Keratinocyte (primary cell): ENCODE measurements around the gene CHID1. TPM values are rescaled to one million over a fixed set of nuclear protein-coding genes. Genes with fewer than 3 reads are reported as not detected.

Source experiments
- DNase-seq: peaks from one replicate; pipeline ENCODE4 v3.0.0-alpha.2; 2011; ENCODE audit warnings: low read depth, missing footprints, low spot score
- FAIRE-seq: peaks from 2 replicates; lab custom pipeline; 2011; peaks lifted over from hg19 to GRCh38; lab: Jason Lieb, UNC
- H2AFZ ChIP-seq: 2 replicates; pipeline ENCODE4 v1.6.0; 2012; ENCODE audit warnings: low read length, control low read depth, inconsistent platforms; ENCODE audit not compliant: control insufficient read depth
- H3K27ac ChIP-seq: 2 replicates; pipeline ENCODE4 v1.5.1; 2011; ENCODE audit warnings: low read length; ENCODE audit not compliant: control insufficient read depth, insufficient read depth
- H3K27me3 ChIP-seq: 3 replicates; pipeline ENCODE4 v1.6.0; 2011; ENCODE audit warnings: low read length; ENCODE audit not compliant: control insufficient read depth, insufficient read depth; ENCODE audit errors: extremely low read depth
- H3K36me3 ChIP-seq, 2 experiments: 2 replicates in 1 of 2; 3 replicates in 1 of 2; pipeline ENCODE4 v1.5.1; 2011; ENCODE audit warnings: low read length in 2 of 2, mild to moderate bottlenecking in 1 of 2; ENCODE audit not compliant: control insufficient read depth in 2 of 2, insufficient read depth in 2 of 2; ENCODE audit errors: extremely low read depth in 1 of 2
- H3K4me1 ChIP-seq: 3 replicates; pipeline ENCODE4 v1.5.1; 2011; ENCODE audit warnings: low read length; ENCODE audit not compliant: control insufficient read depth, insufficient read depth; ENCODE audit errors: extremely low read depth
- H3K4me2 ChIP-seq: 3 replicates; pipeline ENCODE4 v1.6.0; 2011; ENCODE audit warnings: low read depth, low read length; ENCODE audit not compliant: control insufficient read depth, insufficient read depth; ENCODE audit errors: extremely low read depth
- H3K4me3 ChIP-seq, 3 experiments: fragments of 200-600 bp in 1 of 3; sonication (generic) in 1 of 3; 2 replicates in 2 of 3; 3 replicates in 1 of 3; pipeline ENCODE4 v1.5.1; 2011 to 2016; ENCODE audit warnings: low read length in 3 of 3, mild to moderate bottlenecking in 3 of 3, control low read depth in 2 of 3, inconsistent platforms in 1 of 3, low read depth in 1 of 3, mixed read lengths in 1 of 3, mixed run types in 1 of 3, moderate library complexity in 1 of 3; ENCODE audit not compliant: control insufficient read depth in 2 of 3, insufficient read depth in 2 of 3; ENCODE audit errors: extremely low read depth in 1 of 3
- H3K79me2 ChIP-seq: 2 replicates; pipeline ENCODE4 v1.6.0; 2012; ENCODE audit warnings: low read length; ENCODE audit not compliant: control insufficient read depth, insufficient read depth
- H3K9ac ChIP-seq: 3 replicates; pipeline ENCODE4 v1.6.0; 2011; ENCODE audit warnings: low read length; ENCODE audit not compliant: control insufficient read depth, insufficient read depth; ENCODE audit errors: extremely low read depth
- H3K9me1 ChIP-seq: 3 replicates; pipeline ENCODE4 v1.6.0; 2011; ENCODE audit warnings: low read length; ENCODE audit not compliant: control insufficient read depth, insufficient read depth; ENCODE audit errors: extremely low read depth
- H3K9me3 ChIP-seq: 2 replicates; pipeline ENCODE4 v1.5.1; 2012; ENCODE audit warnings: low read depth, low read length; ENCODE audit not compliant: control insufficient read depth
- H4K20me1 ChIP-seq: 3 replicates; pipeline ENCODE4 v1.6.0; 2011; ENCODE audit warnings: low read length; ENCODE audit not compliant: control insufficient read depth, insufficient read depth; ENCODE audit errors: extremely low read depth
- CTCF ChIP-seq, 3 experiments: IDR thresholded peaks in 1 of 3; conservative IDR thresholded peaks in 1 of 3; optimal IDR thresholded peaks in 1 of 3; 2 replicates in 2 of 3; 3 replicates in 1 of 3; pipeline versions ENCODE3 to v1.5.1; 2011; ENCODE audit warnings: low read length in 3 of 3, mild to moderate bottlenecking in 3 of 3, moderate library complexity in 2 of 3, control low read depth in 1 of 3, inconsistent platforms in 1 of 3; ENCODE audit not compliant: insufficient read depth in 2 of 3; ENCODE audit errors: extremely low read depth in 1 of 3
- EZH2 ChIP-seq: IDR thresholded peaks from one replicate; pipeline ENCODE4 v1.6.1; 2012; ENCODE audit warnings: inconsistent platforms, mild to moderate bottlenecking, low read length, moderate library complexity
- dilution Hi-C: fragments of 300-500 bp; cut with MboI; formaldehyde crosslinking; loops from one replicate; pipeline ENCODE4 v1.7.0; 2020; ENCODE audit warnings: low sequenced_read_pairs; ENCODE audit not compliant: extremely low pct_ligation_motif_present
- polyA plus RNA-seq, 5 experiments: library from polyadenylated mRNA; depleted of rRNA in 3 of 5; stranded (reverse) in 3 of 5; stranded (forward) in 1 of 5; unstranded in 1 of 5; fragments of >200 nt; gene quantifications; 1 replicate in 1 of 5; 2 replicates in 3 of 5; 3 replicates in 1 of 5; pipeline versions ENCODE4 v1.2.1 to v1.2.3, GENCODE V29; 2011 to 2012; ENCODE audit warnings: missing spikeins in 2 of 5, low read depth in 1 of 5, low replicate concordance in 1 of 5

The CHID1 gene
- polyA plus RNA-seq, 1 donor (not counting 4 experiments of a cell fraction or from before 2014, with no cell fraction given) = 23.0 TPM

GRCh38 chr11:831118-831864 is 79.3 kb downstream of the CHID1 start:
- H3K9me1 ChIP-seq = no peaks in the 10 kb centered on the region
- peaks cover 0 to 2% of the 10 kb centered on the region in 2 experiments for H3K36me3 ChIP-seq
- no peak overlapping the region for H3K9ac ChIP-seq
- H3K4me2 ChIP-seq = peak overlapping the region; percentile 76
- peaks cover 49% of the 10 kb centered on the region for H3K27me3 ChIP-seq
- no peaks in the 10 kb centered on the region for H3K9me3 ChIP-seq
- peaks cover 47% of the 10 kb centered on the region for H3K4me1 ChIP-seq
- H3K27ac ChIP-seq = no peak overlapping the region
- DNase-seq (no peak), FAIRE-seq (no peak)
- dilution Hi-C loops = no loop called here
- TF ChIP-seq EZH2 = no peak
- no peak for TF ChIP-seq CTCF (optimal IDR thresholded peaks at IDR 0.05 in 1 of 3, IDR thresholded peaks at IDR 0.05 in 1 of 3, conservative IDR thresholded peaks at IDR 0.05 in 1 of 3; ENCODE audit: extremely low read depth in 1 of 3, insufficient read depth in 2 of 3, low read length in 3 of 3)
- H3K4me3 ChIP-seq = peak overlapping the region in 1 of 3 experiments; percentile 42
- H4K20me1 ChIP-seq = peaks cover 2% of the 10 kb centered on the region
- H3K79me2 ChIP-seq = peaks cover 25% of the 10 kb centered on the region
- H2AFZ ChIP-seq = no peak overlapping the region

DNA sequence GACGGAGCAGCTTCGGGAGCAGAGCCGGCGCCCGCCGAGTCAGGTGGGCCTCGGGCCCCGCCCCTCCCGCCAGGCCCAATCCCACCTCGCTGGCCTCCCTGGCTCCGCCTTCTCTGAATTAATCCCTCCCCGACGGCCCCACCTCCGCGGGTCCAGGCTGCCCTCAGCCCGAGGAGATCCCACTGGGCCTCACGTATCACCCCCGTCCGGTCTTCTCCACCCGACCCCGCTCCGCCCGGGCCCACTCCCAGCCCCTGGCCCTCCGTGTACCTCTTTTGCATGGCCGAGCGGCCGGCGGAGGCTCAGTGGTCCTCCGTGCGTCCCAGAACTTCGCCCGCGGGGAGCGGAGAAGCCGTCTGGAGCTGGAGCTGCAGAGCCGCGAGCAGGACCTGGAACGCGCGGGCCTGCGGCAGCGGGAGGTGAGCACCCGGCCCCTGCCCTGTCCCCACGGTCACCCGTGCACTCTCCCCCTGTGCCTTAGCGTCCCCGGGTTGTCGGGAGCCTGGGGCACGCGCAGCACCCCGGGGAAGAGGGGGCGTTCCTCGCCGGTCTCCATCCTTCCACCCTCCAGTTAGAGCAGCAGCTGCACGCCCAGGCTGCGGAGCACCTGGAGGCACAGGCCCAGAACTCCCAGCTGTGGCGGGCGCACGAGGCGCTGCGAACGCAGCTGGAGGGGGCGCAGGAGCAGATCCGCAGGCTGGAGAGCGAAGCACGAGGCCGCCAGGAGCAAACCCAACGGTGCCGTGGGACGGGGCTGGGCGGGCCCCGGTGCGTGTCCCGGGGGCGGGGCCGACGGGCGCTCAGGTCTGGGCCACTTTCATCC is 80.1 kb downstream of the CHID1 start:
- TF ChIP-seq EZH2 (peak; percentile 18), CTCF (optimal IDR thresholded peaks at IDR 0.05 in 1 of 3, IDR thresholded peaks at IDR 0.05 in 1 of 3, conservative IDR thresholded peaks at IDR 0.05 in 1 of 3; ENCODE audit: extremely low read depth in 1 of 3, insufficient read depth in 2 of 3, low read length in 3 of 3) (no peak)
- no peak for FAIRE-seq

More for the DNA sequence above, 80.1 kb downstream of the CHID1 start:
- Histone ChIP-seq H3K9ac (peak overlapping the region; percentile 4), H3K4me1 (peaks cover 47% of the 10 kb centered on the region), H3K9me3 (no peaks in the 10 kb centered on the region), H3K9me1 (no peaks in the 10 kb centered on the region), H2AFZ (peak overlapping the region; percentile 49), H3K27ac (no peak overlapping the region), H3K36me3 (peaks cover 0 to under 1% of the 10 kb centered on the region in 2 experiments), H3K4me2 (peak overlapping the region; percentile 76), H3K27me3 (peaks cover 50% of the 10 kb centered on the region), H3K79me2 (peaks cover 19% of the 10 kb centered on the region), H3K4me3 (peak overlapping the region; percentile 27 to 53 (median 42)), H4K20me1 (peaks cover 2% of the 10 kb centered on the region)
- dilution Hi-C loops = no loop called here
- no peak for DNase-seq
